ENCODE data around the gene TPPP2.

- TF ChIP-seq EZH2 (IDR thresholded peaks at IDR 0.05; ENCODE audit: insufficient read depth, poor library complexity, severe bottlenecking) = no peak
- TF ChIP-seq EZH2phosphoT487 (IDR thresholded peaks at IDR 0.05; ENCODE audit: insufficient read depth, low read depth) = no peak
Observed at GRCh38 chr14:20982646-20983369, 47.2 kb upstream of the TPPP2 start.

All from GM23248 (cell line).